ENCODE data around the gene RAF1. TPM values are rescaled to one million over a fixed set of nuclear protein-coding genes. Genes with fewer than 3 reads are reported as not detected.
A peak's percentile ranks its signal among the peaks of the same experiment; 100 is the strongest.

The RAF1 gene
- total RNA-seq, 1 donor from 2014 or later = 90.3 TPM

GRCh38 chr3:12611117-12611516, 52.8 kb downstream of the RAF1 start:
- Mint-ChIP-seq H3K27ac (ENCODE audit: unreplicated experiment) (no peak overlapping the region), H3K4me3 (ENCODE audit: unreplicated experiment) (no peak overlapping the region), H3K27me3 (ENCODE audit: unreplicated experiment) (no peaks in the 10 kb centered on the region), H3K36me3 (ENCODE audit: unreplicated experiment) (peaks cover 27% of the 10 kb centered on the region), H3K9me3 (ENCODE audit: unreplicated experiment) (no peaks in the 10 kb centered on the region), H3K4me1 (ENCODE audit: unreplicated experiment) (no peaks in the 10 kb centered on the region)
- TF ChIP-seq CTCF (IDR thresholded peaks at IDR 0.05) = no peak
- DNase-seq (ENCODE audit: extremely low spot score, unreplicated experiment) = no peak

DNA sequence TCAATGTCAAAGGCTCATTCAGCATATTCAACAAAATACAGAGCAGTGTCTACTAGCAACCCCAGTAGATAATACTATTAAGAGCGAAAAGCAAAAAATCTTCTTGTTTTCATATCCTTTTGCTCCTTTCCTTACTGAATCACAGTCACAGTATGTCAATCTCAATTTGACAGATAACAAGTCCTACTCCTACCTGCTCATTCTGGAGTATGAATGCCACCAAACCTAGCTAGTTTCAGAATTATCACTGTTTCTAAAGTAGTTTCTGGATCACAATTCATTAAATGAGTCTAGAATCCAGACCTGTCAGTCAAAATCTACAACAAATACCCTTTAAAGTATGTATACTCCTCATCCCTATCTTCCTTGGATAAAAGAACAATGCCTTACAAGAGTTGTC, 55.5 kb downstream of the RAF1 start:
- H3K4me1 Mint-ChIP-seq (ENCODE audit: unreplicated experiment) = no peaks in the 10 kb centered on the region

DNA sequence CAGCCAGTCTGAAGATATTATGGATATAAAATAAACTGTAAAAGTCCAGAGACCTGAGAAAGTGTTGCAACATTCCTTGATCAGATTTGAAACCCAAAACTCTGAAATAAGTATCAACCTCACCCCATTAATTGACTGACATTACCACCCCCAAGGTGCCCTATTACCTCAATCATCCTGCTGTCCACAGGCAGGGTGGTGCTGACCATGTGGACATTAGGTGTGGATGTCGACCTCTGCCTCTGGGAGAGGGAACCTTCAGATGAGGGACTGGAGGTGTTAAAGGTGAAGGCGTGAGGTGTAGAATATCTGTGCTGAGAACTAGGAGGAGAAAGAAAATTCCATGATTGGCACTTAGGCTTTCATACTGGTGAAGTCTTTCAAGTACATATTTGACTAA, 59.9 kb downstream of the RAF1 start:
- peaks cover 49% of the 10 kb centered on the region for H3K36me3 Mint-ChIP-seq (ENCODE audit: unreplicated experiment)
- no peaks in the 10 kb centered on the region for H3K27me3 Mint-ChIP-seq (ENCODE audit: unreplicated experiment)
- TF ChIP-seq CTCF (IDR thresholded peaks at IDR 0.05) = no peak
- H3K4me1 Mint-ChIP-seq (ENCODE audit: unreplicated experiment) = peaks cover 9% of the 10 kb centered on the region
- H3K9me3 Mint-ChIP-seq (ENCODE audit: unreplicated experiment) = no peaks in the 10 kb centered on the region
- no peak for DNase-seq (ENCODE audit: extremely low spot score, unreplicated experiment)
- no peak overlapping the region for H3K27ac Mint-ChIP-seq (ENCODE audit: unreplicated experiment)
- H3K4me3 Mint-ChIP-seq (ENCODE audit: unreplicated experiment) = no peak overlapping the region

More for the DNA sequence above, 55.5 kb downstream of the RAF1 start:
- TF ChIP-seq CTCF (IDR thresholded peaks at IDR 0.05) = no peak
- H3K4me3 Mint-ChIP-seq (ENCODE audit: unreplicated experiment) = no peak overlapping the region
- H3K9me3 Mint-ChIP-seq (ENCODE audit: unreplicated experiment) = no peaks in the 10 kb centered on the region
- no peak overlapping the region for H3K27ac Mint-ChIP-seq (ENCODE audit: unreplicated experiment)
- no peak for DNase-seq (ENCODE audit: extremely low spot score, unreplicated experiment)
- H3K36me3 Mint-ChIP-seq (ENCODE audit: unreplicated experiment) = peaks cover 39% of the 10 kb centered on the region
- H3K27me3 Mint-ChIP-seq (ENCODE audit: unreplicated experiment) = no peaks in the 10 kb centered on the region

- H3K36me3 Mint-ChIP-seq (ENCODE audit: unreplicated experiment) = peaks cover 46% of the 10 kb centered on the region
Measured at GRCh38 chr3:12601072-12601471, 62.8 kb downstream of the RAF1 start.

DNA sequence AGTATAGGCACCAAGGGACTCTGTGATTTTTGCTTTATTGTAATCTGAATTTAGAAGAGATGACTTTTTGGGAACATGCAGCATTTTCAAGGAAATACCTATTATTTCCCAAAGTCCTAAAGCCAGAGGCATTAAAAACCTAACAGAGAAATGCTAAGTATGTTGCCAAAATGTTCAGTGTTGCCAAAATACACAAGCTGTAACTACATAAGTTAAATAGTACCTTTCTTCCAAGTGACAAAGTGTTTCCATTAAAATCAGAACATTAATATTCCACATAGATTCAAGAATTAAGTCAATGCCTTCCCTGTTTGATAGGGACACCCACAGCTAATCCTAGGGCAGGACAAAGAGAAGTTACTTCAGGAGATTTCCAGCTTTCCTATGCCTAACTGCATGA, 65.0 kb downstream of the RAF1 start:
- no peaks in the 10 kb centered on the region for H3K27me3 Mint-ChIP-seq (ENCODE audit: unreplicated experiment)
- H3K36me3 Mint-ChIP-seq (ENCODE audit: unreplicated experiment) = peaks cover 48% of the 10 kb centered on the region
- H3K27ac Mint-ChIP-seq (ENCODE audit: unreplicated experiment) = peak overlapping the region; percentile 76
- H3K9me3 Mint-ChIP-seq (ENCODE audit: unreplicated experiment) = no peaks in the 10 kb centered on the region
- TF ChIP-seq CTCF (IDR thresholded peaks at IDR 0.05) = no peak
- peaks cover 13% of the 10 kb centered on the region for H3K4me1 Mint-ChIP-seq (ENCODE audit: unreplicated experiment)
- no peak overlapping the region for H3K4me3 Mint-ChIP-seq (ENCODE audit: unreplicated experiment)
- DNase-seq (ENCODE audit: extremely low spot score, unreplicated experiment) = no peak

More at GRCh38 chr3:12601072-12601471, 62.8 kb downstream of the RAF1 start:
- H3K27ac Mint-ChIP-seq (ENCODE audit: unreplicated experiment) = no peak overlapping the region
- TF ChIP-seq CTCF (IDR thresholded peaks at IDR 0.05) = peak; percentile 30
- no peak for DNase-seq (ENCODE audit: extremely low spot score, unreplicated experiment)
- H3K4me1 Mint-ChIP-seq (ENCODE audit: unreplicated experiment) = peaks cover 13% of the 10 kb centered on the region
- H3K9me3 Mint-ChIP-seq (ENCODE audit: unreplicated experiment) = no peaks in the 10 kb centered on the region
- H3K4me3 Mint-ChIP-seq (ENCODE audit: unreplicated experiment) = no peak overlapping the region
- no peaks in the 10 kb centered on the region for H3K27me3 Mint-ChIP-seq (ENCODE audit: unreplicated experiment)
